GM18526 (cell line): ENCODE results near the gene WDR41.

Experiments used
- POLR2A ChIP-seq: IDR thresholded peaks from 3 replicates; pipeline ENCODE4 v1.6.1; 2011; ENCODE audit not compliant: insufficient read length; ENCODE audit errors: extremely low read depth

WDR41 gene

DNA sequence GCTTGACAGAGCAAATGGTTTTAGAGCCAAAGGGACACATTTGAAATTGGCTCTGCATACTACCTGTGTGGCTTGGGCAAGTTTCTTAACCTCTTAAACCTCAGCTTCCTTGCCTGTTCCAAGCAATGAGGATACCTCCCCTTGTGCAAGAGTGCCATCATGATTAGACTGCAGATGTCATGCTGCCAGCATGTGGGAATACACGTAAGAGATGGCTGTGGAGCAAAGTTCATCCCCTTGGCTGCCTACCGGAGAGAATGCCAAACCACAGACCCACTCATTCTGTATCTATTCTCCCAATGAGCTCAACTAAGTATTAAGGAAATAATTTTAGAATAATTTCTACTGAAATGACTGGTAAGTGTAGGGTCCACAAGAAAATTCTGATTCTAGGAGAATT lies 101.3 kb downstream of the WDR41 start:
- no peak for TF ChIP-seq POLR2A

DNA sequence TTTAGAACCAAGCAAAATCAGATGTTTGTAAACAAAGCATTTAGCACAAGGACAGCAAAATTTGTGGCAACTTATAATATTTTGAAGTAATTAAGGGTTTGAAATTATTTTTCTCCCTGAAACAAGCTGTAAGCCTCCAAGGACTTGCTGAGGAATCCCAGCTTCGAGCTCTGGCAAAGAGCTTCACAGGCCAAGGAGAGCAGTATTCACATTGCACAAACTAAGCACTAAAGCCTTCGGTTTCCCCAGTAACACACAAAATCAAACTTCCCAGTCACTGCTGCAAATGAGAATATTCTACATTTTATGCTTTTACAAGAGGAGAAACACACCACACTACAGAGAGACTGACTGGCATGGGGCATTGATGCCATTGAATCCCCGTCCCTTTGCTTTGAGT lies 101.9 kb downstream of the WDR41 start:
- TF ChIP-seq POLR2A, result no peak

DNA sequence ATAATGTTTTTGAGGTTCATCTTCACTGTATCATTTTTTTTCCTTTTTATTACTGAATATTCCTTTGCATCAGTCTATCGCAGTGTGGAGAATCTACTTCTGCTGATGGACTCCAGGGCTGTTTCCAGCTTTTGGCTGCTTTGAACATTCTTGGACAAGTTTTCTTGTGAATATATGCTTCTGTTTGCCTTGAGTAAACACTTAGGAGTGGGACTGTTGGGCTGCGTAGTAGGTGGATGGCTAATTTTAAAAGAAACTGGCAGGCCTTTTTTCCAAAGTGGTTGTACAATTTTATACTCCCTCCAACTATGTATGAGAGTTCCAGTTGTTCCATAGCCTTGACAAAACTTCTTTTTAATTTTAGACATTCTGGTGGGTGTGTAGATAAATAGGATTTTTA lies 102.4 kb downstream of the WDR41 start:
- TF ChIP-seq POLR2A, result no peak
